CD4-positive, alpha-beta T cell treated with Interleukin-17A for 4 hours (primary cell): ENCODE data around the gene TMEM38A.
A peak's percentile ranks its signal among the peaks of the same experiment; 100 is the strongest.

Source experiments
- DNase-seq: peaks from one replicate; pipeline ENCODE4 v3.0.0-alpha.2; 2020; ENCODE audit warnings: mixed read lengths

TMEM38A gene, protein sequence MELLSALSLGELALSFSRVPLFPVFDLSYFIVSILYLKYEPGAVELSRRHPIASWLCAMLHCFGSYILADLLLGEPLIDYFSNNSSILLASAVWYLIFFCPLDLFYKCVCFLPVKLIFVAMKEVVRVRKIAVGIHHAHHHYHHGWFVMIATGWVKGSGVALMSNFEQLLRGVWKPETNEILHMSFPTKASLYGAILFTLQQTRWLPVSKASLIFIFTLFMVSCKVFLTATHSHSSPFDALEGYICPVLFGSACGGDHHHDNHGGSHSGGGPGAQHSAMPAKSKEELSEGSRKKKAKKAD

DNA sequence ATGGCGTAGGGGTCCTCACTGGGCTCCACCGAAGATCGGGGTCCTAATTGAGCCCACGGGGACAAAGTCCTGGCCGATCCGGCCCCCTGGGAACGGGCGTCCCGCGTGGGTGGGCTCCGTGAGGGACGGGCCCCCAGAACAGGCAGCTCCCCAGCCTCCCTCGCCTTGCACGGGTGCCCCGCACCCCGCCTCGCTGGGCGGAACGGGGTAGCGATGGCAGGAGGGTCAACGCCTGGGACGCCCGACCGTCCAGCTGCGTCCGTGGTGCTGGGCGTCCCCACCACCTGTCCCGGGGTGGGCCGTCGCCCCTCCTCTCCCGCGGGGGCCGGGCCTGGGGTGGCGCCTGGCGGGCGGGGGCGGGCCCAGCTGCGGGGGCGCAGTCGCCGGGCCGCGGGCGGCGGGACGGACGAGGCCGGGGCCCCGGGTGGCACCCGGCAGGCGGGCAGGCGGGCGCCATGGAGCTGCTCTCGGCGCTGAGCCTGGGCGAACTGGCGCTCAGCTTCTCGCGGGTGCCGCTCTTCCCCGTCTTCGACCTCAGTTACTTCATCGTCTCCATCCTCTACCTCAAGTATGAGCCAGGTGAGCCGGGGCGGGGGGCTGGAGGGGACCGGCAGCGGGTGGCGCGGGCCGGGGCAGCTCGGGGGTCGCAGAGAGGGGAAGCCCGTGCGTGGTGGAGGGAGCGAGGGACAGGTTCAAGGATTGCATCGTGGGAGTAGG lies at the start of gene TMEM38A:
Gene TMEM38A (plus strand): TSS at position 377 of the 717 bp plus-strand sequence. CDS start 79 bp downstream, at position 456.
- peak; percentile 61 for DNase-seq

DNA sequence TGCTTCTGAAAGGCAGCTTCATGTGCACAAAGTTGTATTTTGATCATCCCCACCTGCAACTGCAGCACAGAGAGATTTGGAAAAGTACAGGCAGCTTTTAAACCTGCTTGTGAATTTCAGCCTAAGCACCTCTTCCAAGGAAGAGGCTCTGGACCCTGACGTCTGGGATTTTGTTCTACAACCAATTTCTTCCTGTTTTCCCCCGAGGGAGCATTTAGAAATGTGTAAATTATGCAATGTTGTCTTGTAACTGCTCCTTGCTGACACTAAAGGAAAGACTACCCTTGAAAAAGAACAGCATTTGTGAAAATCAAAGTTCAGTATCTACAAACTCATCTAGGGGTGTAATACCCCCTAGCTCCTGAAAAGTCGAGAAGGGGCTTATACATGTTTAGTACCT lies 48.3 kb upstream of the TMEM38A start:
- no peak for DNase-seq

DNA sequence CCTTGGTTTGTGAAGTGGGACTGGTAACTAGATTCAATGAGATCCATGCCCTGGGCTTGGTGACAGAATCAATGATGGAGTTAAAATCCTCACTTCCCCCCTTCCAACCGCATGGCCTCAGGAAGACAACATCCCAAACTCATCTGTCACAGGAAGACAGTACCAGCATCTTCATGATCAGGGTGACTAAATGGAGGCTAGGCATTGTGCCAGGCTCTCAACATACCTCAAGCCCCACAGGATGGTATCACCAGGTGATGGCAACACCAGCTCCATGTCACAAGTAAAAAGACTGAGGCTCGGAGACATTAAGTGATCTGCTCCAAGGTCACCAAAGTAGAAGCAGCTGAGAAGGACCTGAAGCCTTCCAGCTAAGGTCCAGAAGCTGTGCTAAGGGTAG lies 47.1 kb upstream of the TMEM38A start:
- no peak for DNase-seq

DNA sequence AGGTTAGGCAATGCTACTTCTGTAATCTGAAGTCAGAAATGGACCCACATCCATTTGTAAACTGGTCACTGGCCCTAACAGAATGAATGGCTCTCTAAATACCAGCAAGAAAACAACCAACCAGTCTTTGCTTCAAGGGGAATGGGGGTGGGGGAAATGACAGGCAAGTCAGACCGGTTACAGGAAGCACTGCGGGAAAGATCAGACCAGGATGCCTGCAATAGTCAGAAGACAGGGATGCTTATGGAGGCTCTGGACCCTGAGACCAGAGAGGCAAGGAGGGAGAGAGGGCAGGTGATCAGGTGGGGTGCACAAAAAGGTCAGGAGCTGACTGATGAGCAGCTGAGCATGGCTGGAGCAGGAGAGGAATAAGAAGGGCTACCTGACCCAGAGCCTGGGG lies 46.0 kb upstream of the TMEM38A start:
- no peak for DNase-seq

DNA sequence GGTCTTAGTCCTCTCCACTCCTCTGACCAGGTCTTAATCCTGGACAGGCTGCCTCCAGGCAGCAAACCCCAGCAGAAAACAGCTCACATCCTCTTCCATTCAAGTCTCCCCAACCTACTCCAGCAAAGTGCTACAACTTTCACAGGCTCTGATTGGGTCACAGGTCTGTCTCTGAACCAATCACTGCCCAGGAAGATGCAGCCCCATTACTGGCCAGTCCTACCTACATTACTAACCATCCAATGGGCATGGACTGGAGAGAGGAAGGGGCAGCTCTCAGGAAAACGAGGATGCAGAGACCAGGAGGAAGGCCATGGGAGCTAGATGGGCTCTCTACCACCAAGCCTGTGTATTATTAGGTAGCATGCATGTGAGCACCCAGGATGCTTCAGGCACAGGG lies 45.1 kb upstream of the TMEM38A start:
- no peak for DNase-seq

DNA sequence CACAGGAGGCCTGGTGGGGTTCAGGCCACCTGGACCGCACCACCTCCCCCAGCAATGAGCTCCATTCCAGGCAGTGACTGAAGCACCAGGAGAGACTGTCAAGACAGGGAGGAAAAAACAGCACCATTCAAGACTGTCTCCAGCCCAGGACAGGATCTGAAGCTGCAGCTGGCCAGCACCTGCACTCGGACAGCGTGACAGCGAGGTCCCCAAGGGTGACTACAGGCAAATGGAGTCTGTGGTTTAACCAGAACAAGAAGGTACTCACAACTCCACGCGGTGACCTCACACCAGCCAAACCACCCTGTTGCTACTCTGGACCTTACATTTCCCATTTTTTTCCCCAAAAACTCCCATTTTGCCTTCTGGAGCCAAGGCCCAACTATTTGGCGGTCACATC lies 42.7 kb upstream of the TMEM38A start:
- no peak for DNase-seq

DNA sequence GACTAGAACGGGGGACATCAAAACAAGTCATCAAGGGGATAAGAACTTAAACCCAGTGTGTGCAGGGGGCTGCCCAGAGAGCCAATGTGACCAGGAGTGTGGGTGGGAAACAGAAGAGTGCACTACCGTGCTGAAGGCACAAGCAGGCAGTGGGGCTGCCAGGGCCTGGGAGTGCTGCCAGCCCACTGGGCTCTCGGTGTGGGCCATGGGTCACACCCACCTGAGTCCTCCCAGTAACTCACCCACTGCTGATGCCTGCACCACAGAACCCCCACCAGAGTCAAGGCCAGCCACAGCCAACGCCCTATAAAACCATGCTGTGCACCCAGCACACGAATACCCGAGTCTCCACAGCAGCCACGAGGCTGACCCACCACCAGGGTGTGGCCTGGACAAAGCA lies 41.5 kb upstream of the TMEM38A start:
- no peak for DNase-seq

DNA sequence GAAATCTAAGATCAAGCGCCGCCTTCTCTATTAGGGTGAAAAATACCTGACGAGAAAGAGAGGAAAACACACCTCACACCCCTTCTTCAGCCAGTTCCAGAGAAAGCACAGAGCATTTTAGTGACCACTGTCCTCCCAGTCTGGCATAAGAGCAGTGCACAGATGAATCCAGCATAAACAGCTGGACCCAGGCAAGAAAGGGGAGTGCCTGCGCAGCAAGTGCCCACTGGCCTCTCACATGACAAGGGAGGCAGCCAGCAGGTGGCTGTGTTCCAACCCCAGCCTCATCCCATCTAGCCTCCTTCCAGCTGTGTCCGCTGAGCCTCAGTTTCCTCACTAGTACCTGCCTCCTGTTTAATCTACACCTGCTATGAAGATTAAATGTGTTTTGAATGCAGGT lies 40.9 kb upstream of the TMEM38A start:
- no peak for DNase-seq

DNA sequence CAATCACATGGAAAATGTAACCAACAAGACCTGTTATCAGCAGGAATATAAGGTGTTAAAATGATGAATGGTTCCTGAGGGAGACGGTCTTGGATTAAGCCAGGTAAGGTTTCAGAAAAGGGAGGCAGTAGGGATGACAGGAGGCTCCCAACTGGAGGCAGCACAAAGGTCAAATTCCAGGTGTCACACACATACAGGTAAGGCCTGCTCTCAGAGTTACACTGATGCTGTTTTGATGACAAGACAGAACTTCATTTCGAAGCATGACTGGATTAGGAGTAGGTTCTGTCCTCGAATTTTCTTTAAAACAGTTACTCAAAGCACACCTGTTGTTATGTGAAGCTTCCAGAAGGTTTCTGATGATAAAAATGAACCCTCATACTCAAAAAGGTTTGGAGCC lies 40.4 kb upstream of the TMEM38A start:
- DNase-seq = no peak

DNA sequence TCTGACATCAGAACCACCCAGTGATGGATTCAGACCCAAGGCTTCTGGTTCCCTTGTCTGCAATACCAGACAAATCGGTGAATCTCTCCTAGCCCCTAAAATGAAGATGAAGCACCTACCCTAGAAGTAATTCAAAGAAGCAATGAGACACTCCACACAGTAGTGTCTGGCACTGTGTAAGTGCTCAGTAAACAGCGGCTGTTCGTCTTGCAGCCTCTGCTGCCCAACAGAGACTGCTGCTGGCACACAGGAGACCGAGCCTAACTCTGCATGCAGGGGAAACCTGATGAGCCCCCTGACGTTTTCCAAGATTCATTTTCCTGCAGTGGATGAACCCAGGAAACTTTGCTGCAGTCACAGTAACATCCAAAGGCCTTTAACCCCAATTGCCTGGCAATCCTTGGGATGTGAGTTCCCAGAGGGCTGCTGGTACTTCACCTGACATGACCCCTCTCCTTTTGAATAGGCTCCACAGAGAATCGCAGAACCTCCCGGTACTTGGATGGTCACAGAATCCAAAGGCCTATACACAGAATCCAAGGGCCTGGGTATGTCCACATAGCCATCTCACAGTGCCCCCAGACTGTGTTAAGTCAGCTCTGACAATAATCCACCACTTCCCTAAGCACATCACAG lies 39.7 kb upstream of the TMEM38A start:
- DNase-seq = no peak

DNA sequence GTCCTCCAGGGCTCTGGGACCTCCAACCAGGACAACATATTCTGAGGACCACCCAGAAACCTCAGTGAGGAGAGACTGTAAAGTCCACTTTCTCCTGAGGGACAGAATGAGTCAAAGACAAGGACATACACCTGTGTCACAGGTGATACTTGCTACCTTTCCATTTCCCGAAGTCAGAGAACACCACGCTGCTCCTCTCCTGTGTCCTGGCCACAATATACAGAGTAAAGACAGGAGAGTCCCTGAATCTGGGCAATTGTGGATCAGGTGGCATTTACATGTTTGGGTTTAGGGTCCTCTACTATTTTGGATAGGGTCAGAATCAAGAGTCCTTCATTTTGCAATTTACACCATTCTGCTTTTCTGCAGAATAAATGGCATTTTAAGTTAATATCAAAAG lies 37.9 kb upstream of the TMEM38A start:
- no peak for DNase-seq

DNA sequence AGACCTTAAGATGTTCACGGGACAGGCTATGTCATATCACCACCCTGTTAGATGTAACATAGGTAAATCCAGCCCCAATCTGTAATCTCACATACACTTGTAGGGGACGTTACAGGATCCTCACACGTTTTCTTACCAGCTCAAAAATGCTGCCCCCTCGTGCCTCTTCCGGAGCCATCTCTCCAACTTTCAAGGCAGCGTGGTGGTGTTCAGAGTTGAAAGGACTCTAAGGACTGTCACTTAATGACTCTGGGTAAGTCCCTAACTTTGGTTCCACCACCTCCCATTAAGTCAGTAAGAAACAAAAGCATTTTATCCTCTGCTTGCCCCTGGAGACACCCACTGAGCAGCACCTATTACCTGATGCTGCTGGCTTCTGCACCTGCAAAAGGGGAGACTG lies 37.4 kb upstream of the TMEM38A start:
- DNase-seq = no peak

DNA sequence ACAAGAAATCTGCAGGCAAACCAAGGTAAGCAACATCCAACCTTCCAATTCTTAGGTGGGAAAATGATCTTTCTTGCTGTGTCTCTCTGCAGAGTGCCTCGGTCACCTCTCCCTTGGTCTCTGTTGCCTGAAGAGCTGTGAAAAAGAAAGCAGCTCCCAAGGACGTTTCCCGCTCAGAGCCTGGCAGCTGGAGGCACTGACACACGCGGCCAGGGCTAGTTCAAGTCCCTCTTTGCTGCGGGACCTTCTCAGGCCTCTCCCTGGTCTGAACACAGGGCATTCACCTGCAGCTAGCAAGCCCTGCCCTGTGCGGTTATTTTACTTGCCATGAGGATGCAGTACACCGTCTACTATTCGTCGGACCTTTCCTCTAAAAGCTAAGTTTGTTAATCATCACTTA lies 36.7 kb upstream of the TMEM38A start:
- no peak for DNase-seq

DNA sequence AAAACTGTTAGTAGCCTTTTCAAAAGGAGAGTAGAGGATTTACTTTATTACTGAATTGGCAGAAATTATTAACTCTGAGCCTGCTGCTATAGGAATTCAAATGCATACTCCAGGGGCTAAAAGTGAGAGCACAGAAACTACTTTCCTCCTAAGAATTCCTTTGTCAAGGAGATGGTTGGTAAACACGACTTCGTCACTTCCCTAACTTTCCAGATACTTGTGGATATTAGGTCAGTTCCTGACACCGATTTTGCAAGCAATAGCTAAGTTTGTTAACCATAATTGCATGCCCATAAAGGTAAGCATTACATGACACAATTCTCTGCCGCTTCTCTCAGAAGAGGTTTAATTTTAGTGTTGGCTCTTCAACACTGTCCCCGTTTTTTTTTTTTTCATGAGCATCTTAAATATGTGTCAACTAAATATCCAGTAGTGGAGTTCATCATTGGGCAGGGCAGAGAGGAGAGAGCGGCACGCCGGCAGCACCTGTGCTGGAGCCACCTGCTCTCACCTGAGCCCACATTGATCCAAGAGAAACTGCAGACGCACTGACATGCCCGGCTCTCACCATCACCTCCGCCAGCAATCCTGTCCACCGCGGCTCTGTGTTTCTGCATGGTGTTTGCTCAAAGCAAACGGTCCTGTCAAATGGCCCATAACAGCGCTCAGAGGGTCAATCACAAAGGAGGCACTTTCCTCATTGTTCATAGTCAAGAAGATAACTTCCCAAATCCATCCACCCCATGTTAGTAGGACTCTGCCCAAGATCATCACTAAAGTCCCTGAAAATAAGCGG lies 35.6 kb upstream of the TMEM38A start:
- DNase-seq = no peak

DNA sequence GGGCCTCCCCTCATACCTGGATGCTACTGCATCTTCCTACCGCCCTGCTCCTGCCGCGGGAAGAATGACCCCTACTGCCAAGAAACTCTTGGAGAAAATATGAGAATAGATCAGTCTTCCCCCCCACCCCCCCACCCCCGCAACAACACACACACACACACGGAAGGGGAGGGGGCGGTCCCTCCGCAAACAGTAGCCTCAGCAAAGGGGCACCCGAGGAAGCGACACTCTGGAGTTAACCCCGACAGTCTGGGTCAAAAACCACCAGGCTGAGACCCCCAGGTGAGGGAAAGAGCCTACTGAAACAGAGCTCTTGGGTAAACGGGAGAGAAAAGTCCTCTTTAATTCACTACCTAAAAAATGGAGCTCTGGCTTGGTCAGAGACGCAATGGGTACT lies 34.1 kb upstream of the TMEM38A start:
- DNase-seq = no peak

DNA sequence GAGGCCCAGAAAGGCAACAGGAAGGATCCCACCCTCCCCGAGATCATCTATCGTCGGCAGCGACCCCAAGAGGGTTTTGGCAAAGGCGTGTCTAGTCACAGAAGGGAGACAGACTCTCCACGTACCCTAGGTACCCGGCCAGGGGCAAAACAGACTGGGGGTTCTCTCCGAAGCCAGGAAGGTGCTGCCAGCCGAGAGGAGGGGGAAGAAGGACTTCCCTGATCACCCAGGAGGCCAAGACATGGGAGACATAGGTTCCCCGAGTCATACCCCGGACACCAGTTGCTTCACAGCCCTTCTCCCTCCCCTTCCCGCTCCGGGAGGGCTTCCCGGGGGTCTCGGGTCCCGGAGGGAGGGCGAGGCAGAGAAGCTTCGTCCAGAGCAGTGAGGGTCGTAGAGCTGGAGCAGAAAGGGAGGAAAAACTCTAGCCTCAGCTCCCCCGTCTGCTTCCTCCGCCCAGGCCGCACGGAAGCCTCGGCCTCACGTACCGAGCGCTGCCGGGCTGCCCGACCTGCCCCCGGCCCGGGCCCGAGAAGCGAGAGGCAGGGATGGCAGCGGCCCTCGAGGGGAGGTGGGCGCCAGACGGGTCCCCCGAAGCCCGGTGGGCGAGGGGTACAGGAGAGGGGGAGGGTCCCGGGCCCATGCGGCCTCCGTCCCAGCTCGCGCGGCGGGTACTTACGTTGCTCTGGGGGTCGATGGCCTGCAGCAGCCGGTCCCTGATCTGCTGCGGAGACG lies 33.6 kb upstream of the TMEM38A start:
- no peak for DNase-seq

DNA sequence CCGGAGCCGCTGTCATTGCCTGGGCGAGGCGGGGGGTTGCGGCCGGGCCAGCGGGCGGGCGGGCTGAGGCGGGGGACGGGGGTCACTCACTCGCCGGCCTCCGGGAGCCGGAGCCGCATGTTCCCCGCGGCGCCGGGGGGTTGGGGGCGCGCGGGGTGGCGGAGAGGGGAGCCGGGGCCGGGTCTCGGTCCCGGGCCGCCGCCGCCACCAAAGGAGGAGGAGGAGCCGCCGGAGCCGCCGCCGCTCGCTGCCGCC lies 33.1 kb upstream of the TMEM38A start:
- DNase-seq = no peak

DNA sequence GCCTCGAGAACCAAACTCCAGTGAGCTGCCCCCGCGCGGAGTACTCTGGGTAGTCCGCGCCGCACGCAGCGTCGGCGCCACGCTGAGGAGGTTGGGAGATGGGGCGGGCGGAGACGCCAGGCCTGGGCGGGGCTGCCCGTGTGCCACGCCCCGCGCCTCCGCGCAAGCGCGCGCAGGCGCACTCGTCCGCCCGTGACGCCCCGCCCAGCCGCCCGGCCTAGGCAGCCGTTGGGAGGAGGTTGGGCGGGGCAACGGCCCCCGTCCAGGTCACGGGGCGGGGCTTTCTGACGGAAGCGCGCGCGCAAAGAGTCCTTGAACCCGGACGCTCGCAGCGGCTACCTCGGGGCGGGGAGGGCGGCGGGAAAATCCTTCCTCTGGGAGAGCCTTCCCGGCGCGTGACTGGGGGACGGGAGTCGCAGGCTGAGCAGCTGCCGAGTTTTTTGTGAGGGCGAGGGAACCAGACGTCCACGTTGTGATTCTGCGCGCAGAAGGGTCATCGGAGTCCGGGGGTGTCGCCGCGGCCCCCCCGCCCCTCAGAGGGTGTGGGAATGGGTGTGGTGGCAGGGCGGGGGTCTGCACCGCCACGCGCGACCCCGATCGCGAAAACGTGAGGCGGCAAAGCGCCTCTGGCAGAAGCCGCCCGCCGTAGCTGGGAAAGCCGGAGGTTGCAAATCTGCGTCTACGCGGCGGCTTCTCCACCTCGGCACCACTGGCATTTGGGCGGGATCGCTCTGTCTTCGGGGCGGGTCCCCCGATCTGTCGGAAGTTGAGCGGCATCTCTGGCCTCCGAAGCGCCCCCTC lies 32.6 kb upstream of the TMEM38A start, which contains the start of gene MED26:
Gene MED26 (minus strand): TSS at position 22 of the 801 bp plus-strand sequence. CDS start 261 bp downstream, outside the sequence.
- DNase-seq = peak; percentile 97

DNA sequence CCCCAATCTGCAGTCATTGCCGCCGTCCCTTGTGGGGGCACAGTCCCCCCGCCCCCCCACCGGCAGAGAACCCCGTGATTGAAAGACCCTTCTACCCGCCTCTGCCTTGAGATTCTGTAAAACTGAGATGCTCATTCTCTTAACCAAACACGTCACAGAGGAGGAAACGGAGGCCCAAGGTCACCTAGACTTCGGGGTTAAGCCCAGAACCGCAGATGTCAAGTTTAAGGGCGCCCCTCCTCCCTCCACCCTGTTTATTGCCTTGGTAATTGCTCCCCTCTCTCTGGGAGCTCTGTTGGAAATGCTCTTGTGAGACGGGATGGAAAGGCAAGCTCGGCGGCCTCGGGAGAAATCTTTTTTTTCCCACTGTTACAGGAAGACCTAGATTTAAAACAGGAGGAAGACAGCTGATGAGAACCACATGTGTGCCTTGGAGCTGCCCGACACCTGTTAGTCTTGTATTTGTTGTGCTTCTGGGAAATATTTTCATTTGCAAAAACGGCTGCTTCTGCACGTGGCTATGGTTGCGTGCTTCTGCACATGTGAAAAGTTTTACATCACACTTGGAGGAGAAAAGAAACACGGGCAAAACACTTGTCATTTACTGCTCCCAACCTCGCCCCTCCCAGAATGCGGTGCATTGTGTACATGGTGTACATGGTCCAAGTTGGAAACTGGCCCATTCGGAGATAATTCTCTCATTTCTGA lies 31.8 kb upstream of the TMEM38A start:
- no peak for DNase-seq

DNA sequence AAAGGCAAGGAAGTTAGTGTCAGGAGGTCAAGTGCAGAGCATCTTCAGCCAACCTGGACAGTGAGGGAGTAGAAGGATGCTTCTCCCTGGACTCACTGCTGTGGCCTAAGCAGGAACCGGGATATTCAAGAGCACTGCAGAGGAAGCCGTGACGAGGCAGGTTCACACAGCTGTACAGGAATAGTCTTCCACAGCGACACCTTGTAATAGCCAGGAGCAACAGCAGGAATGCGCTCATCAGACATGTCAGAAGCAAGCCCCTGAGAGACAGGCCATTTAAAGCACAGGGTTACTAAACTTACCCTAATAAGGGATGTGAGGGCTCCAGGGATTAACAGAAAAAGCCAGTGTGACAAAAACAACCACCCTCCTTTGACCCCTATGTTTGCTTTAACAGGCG lies 29.5 kb upstream of the TMEM38A start:
- DNase-seq = no peak

DNA sequence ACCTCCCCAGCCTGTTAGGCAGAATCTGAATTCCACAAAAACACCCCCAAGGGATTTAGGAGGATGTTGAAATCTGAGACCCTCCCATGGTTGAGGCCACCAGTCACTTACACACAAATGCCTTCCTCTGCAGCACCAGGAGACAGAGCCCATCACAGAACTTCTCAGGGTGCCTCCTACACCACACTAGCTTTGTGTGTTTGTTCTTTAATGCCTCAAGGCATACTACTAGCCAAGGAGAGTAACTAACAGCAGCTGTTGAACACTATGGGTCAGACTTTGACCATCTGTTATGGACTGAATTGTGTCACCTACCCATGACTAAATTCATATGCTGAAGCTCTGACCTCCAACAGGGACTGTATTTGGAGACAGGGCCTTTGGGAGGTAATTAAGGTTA lies 23.4 kb upstream of the TMEM38A start:
- no peak for DNase-seq
